Measurements from ENCODE around the gene ANKH.

Gene ANKH

DNA sequence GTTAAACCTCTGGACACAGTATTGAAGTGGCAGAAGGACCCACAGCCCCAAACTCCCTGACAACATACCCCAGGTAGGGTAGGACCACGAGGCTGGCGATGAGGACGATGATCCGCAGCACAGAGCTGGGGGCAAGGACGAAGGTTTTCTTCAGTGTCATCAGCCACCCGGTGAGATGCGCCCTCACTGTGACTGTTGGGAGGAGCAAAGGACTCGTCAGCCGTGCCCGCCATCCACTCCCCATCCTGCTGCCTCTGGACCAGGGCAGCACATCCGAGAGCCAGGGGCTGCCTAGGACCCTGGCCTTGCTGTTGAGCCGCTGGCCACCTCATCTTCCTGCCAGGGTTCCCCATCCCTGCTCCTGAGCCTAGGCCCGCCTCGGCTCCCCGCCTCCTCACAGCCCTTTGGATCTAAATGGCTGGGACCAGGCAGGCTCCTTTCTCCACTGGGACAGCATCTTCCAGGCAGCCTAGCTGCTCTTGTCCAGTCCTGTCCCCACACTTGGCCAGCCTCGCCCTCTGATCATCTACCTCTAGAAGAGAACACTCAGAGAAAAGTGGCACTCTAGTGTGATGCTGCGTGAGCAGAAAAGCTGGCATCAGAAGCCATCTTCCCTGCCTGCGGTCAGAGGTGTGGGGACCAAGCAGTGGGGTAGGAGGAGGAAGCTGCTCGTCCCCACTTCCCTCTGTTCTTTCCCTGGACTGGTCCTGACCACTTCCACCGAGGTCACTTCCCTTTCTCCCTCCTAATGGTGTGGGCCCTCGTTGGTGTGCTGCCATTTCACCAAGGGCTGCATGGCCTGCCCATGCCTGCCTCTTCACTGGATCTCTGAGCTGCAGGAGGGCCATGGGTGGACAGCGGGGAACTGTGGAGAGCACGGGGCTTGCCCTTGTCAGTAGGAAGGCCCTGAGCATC lies 157.8 kb downstream of the ANKH start:
- no peak for DNase-seq (ENCODE audit: low read depth)

DNA sequence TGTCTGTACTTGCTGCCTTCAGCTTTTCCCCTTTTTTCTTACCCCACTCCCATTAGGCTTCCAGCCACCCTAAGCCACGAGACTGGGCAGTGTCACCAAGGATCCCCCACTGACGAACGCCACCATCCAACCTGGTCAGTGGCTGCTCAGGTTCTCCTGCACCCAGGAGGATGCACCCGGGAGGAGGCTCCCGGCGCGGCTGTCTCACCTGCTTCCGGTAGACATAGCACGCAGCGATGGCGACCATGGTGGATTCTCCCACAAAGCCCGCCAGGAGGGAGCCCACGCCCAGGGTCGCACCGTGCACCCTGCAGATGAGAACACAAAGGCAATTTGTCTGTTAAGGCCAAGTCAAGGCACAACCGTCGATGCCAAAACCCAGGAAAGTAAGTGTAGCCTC lies 158.9 kb downstream of the ANKH start:
- no peak for DNase-seq (ENCODE audit: low read depth)

DNA sequence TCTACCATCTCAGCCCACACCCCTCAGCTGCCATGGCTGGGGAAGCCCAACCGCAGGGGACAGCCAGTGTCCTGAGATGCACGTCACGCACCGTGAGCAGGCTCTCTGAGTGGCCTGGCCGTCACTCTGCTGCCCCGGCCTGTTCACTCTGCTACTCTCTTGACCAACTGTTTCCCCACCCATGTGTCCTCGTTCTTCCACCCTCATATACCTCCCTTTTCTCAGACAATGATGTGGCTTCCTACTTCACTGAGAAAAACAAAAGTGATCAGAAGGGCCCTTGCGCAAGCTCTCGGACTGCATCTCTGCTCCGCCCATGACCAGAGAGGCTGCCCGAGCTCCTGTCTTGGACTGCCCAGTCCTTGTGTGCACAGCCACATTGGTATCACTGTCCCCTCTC lies 159.4 kb downstream of the ANKH start:
- DNase-seq (ENCODE audit: low read depth) = no peak

DNA sequence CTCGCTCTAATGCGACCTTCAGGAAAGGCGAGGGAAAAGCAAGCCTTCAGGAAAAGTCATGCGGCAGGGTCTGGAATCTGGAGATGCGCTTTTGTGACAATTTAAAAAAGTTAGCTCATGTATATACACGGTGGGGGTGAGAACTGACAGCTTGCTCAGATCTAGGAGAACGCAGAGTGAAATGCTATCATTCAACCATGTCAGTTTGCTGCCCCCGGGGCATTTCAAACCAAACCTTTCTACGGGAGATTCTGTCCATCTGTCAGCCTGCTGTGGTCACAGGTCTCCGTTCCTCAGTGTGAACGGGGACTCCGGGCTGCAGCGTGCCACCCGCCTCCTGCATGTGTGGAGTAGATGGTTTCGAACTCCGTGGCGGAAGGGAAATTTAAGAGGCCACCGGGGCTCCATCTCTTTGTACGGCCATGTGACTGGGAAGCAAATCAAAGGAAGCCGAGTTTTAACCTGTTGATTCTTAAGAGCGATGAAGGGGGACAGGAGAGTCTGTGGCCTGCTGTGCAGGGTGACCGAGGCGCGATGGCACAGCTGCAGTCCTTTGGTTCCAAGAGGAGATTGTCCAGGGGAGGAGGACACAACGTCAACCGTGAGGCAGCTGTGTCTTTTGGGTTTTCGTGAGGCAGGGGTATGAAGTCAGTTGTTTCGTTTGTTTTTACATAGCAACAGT lies 161.1 kb downstream of the ANKH start:
- DNase-seq (ENCODE audit: low read depth) = no peak

DNA sequence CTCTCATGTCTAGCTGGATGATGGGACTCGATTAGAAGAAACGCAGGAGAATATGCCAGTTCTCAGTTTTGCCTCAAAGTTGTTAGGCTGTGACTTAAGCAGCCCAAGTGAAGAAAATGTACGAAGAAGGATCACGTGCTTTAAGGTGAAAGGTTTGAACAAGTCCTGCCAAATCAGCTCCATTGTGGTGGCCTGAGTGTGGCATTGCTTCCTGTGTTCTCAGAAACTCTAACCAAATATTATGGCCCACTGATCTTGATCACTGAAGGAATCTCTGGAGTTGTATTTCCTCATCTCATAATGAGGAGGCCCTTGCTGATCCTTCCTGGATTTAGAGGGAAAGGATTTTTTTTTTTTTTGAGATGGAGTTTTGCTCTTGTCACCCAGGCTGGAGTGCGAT lies 163.0 kb downstream of the ANKH start:
- no peak for DNase-seq (ENCODE audit: low read depth)

DNA sequence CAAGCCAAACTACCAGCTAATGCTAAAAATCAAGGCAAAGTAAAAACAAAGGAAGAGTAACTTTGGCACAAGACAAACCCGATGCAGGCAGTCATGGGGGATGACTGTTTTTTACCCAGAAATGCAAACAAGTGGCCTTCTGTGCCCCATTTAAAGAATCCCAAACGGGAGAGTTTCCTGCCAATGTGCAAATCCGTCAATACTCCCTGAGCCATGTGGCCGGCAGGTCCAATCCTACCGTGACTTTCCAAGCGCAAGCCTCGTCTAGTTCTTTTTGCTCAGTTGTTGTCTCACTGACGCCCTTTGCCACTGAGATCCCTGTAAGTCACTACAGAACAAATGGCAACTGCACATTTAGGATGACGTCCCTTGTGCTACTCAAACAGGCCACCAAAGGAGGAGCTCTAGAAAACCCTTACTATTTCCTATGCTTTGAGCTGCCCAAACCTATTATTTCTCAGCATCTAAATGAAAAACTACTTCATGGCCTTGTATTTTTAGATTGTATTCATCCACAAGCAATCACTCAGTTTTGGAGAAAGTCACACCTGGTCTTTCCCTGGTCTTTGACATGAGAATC lies 163.7 kb downstream of the ANKH start:
- DNase-seq (ENCODE audit: low read depth) = no peak

DNA sequence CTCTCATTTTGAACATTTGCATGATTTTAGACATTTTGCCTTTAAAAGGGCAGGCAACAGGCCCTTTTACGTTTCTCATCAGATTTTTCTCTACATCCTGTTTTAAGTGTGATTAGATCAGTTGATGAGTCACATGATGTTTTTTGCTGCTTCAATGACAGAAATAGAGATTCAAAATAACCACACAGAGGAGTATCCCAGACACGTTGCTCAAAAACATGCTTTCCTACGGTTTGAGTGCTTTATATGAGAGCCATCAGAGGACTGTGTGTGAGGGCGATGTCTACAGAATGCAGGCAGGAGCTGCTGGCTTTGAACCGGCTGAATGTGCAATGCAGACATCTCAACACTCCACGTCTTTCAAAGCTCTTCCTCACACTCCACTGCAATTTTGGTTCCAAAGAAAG lies 165.0 kb downstream of the ANKH start:
- DNase-seq (ENCODE audit: low read depth) = peak; percentile 47

DNA sequence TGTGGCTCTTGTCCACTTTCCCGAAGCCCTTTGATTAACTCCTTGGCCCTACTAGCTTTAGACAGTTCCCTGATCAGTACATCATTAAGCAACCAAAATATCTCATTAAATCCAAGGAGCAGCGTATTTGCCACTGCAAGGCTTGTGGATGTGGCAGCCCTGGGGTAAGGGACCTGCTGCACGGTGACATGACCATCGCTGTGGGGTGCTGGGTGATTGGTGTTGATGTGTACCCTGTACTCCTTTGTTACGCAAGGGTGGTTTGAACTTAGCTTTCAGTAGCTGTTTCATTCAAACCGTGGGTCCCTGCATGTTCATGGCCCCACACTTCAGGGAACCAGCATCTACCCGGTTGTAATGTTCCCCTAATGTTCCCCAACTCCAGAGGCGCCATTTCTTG lies 166.0 kb downstream of the ANKH start:
- no peak for DNase-seq (ENCODE audit: low read depth)

DNA sequence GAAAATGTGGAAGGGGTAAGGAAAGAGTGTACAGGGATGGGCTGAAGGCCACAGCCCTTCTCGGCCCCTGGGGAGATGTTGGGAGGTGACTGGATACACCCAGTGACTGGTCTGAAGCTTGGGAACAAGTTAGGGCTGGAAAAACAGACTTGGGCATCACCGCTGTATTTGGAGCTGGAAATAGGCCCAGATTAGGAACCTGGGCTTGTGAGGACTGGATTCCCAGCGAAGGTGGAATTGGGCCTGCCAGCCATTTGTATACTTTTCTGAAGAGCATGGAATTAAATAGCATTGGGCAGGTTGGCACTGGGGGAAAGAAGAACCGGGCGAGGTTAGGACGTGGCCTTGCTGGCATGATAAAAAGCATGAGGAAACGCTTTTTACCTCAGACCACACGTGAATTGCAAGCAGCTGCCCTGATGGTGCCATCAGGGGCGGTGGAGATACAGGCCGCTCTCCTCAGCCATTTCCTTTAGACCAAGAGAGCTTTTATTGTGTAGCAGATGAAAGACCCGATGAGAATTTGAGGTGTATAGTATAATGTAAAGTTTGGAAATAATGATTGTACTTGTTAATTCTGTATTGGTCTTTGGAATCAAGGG lies 169.2 kb downstream of the ANKH start:
- DNase-seq (ENCODE audit: low read depth) = no peak

DNA sequence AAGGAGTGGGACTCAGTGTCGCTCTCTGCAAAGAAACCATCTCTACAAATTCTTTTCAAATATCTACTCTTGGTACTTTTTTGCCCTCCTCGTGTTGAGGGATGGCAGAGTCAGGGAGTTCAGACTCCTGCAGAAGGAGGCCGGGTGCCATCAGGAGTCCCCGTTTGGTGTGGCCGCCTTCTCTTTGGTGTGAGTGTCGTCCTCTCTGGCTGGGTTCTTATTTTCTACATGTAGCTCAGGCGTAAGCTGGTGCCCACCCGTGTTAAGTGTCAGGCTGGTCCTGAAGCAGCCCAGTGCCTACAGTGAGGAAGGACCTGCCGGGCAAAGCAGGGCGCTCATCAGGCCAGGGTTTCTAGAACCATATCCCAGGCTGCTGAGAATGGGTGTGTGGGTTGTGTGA lies 170.0 kb downstream of the ANKH start:
- DNase-seq (ENCODE audit: low read depth) = no peak

DNA sequence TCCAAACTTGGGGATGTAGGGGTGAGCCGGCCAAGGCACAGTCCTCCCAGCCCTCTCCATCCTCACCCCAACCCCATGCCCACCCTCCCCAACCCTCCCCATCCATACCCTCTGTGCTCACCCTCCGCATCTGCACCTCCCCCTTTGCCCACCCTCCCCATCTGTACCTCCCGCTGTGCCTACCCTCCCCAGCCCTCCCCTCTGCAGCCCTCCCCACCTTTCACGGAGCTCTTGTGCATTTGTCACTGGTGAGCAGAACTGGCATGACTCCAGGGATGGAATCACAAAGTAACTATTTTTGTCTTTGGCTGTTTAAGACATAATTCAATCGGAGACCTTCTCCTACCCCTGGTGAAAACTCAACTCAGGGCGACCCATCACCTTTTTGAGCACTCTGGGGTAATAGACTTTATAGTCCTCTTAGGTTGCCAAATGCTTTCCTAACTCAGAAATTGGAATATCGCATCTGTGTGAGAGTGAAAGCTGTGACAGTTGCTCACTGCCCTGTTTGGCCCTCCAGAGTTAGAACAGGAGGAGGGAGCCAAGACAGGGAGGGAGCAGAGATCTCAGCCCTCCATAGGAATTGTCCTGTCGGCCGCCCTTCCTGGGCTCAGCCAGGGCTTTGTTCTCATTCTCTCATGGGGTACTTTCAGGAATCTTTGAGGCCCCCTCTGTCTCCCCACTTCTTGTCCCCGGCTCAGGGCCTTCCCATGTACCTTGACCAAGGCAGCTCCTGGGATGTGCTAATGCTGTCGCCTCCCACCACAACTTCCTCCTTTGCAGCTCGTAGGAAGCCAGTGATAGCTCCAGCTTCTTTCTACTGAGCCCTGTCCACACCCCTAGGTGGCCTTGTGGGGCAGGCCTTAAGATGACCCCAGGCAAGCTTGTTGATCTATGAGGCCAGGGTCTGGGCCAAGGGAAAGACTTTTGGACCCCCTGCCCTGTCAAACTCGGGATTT lies 170.8 kb downstream of the ANKH start:
- DNase-seq (ENCODE audit: low read depth) = no peak

DNA sequence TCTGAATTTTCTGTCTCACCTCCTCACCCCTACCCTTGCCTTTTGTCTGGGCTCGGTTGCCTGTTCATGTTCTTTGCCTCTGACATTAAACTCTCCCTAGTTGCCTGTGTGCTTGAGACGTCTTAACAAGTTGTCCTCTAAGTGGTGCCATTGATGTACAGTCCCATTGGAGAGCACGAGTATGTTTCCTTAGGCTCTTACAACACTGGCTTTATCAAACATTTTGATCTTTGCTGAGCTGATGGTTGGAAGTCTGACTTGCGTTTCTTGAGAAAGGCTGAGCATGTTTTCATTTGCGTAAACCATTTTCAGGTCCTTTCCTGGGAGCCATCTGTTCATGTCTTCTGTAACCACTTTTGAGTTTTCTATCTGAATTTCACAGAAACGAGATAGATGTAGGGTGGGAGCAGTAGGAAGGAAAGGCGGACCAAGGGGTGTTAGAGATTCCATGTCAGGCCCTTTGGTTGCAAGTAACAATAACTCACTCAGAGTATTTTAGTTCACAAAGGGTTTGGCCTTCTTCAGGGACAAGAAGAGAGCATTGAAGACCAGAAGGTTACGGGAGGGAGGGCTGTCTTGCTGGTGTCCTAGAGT lies 171.7 kb downstream of the ANKH start:
- no peak for DNase-seq (ENCODE audit: low read depth)

DNA sequence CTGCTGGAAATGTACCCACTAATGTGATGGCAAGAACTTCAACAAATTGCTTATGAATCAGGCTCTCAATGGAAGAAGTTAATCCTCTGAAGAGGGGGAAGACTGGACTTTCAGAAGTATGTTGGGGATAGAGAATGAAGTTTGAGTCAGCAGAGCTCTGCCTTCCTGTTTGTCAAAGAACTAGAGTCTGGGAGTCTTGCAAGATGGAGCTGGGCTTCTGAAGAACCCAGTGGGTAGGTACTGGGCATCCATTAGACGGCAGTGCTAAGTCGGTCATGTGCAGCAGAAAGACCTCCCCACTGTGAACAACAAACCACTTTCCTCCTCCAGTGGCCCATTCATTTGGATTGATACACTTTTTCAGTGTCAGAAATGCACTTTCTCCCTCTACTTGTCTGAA lies 172.4 kb downstream of the ANKH start:
- no peak for DNase-seq (ENCODE audit: low read depth)

DNA sequence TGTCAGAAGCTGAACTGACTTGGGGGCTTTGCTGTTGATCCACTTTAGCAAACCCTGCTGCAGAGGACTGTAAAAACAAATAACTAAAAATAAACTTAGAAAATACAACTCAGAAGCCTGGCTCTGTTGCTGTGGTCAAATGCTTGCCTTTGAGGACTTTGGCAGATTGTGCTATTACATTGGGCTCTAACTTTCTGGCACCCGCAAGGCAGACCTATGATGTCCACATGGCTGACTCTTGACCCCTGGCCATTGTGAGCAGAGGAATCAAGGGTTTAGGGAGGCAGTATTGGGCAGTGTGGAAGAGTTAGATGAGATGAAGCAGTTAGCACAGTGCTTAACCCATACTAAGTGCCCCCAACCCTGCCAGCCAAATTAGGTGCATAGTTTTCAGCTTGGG lies 173.1 kb downstream of the ANKH start:
- DNase-seq (ENCODE audit: low read depth) = no peak

DNA sequence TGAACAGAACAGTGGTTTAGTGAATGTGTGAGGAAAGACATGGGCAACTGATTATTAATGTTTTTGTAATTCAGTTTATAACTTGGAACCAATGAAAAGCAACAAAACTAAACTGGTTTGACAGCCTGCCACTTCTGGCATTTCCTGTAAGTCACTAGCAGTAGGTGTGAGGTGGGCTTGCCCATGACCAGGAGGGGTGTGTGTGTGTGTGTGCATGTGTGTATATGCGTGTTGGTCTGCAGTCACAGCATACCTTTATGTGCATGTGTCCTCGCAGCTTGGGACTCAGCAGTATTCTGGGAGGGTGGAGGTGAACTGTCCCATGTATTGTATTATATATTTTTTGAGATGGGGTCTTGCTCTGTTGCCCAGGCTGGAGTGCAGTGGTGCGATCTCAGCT lies 174.7 kb downstream of the ANKH start:
- no peak for DNase-seq (ENCODE audit: low read depth)

DNA sequence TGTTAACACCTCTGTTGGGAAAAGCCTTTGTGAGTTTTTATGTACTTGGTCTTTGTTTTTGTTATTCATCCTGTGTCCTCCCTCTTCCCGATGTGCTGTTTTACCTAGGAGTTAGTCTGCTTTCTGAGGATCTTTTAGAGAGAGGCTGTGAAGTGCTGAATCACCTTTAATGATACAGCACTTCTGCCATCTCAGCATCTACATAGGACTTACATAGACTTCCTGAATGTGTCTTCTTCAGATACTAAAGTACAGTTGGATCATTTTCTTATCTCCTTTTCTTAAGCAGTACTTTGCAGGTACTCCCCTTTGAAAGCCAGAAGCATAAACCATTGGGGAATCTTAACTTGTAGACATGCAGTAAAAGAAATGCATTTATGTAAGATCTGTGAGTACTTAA lies 175.5 kb downstream of the ANKH start:
- no peak for DNase-seq (ENCODE audit: low read depth)

DNA sequence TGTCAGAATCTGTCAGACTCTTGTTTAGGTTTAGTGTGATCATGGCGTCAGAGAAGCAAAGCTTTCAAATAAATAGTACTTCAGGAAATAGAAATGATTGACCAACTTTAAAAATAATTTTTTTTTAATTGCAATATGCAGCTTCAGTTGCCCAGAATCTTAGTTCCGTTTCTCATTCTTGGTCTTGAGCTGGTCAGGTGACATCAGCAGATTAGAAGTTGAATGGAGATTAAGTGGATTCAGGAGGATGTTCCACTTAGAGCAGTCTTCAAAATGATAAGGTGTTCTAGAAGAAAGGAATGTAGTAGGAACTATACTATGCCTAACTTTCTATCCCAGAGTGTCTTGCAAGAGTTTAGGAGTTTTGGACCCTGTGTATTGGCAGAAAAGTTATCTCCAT lies 176.4 kb downstream of the ANKH start:
- no peak for DNase-seq (ENCODE audit: low read depth)

DNA sequence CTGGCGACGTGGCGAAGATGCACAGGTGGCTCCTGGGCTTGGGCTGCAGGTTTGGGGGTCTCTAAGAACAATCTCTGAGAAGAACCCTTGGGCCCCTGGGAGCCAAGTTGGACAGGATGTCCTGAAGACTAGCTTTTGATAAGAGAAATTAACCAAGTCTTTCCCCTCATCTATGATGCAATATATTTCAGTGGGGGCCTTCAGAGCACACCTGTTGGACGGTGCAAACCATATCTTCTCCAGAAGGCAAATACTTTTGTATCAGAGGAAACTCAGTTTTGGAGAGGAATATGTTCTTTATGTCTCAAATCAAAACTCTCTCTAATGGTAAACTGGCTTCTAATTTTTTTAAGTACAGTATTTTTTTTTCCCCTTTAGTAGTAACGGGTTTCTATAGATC lies 178.5 kb downstream of the ANKH start:
- no peak for DNase-seq (ENCODE audit: low read depth)

DNA sequence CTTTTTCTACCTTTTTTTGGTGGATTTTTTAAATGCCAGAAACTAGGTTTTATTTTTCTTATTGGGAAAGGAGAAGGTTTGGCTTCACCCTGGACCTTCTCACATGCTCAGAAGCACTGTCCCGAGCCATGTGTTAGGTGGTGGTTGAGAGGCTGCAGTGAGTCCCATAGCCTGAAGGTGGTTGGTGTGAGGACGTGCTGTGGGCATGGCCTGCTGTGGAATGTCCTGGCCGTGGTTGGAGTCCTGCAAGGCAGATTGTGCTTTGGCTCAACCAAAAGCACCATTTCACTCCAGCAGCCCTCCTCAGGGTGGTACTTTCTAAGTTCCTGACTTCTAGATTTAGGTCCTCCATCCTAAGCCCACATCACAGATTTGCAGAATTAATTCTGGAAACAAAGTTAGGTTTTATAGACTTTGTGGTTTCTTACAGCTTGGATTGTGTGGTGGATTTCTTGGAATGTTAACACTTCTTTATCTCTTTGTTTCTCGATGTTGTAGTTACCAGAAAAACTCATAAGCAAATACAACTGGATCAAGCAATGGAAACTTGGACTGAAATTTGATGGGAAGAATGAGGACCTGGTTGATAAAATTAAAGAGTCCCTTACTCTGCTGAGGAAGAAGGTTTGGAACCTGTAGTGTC lies 184.4 kb downstream of the ANKH start:
- DNase-seq (ENCODE audit: low read depth) = no peak

DNA sequence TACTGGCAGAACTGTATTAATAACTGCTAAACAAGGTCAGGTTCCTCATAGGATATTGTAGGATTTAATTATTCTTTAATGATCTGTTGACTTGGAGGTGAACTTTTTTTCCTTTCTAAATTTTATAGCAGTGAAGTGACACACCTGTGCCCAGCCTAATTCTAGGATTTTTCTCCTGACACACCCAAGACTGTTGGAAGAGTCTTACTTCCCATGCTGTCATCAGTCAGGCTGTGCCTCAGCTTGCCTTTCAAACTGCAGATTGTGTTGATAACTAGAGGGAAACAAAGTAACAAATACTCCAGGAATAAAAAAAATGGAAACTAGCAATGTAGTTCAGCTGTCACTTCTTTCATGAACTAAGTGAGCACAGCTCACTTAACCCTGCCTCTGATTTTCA lies 185.1 kb downstream of the ANKH start:
- DNase-seq (ENCODE audit: low read depth) = no peak

DNA sequence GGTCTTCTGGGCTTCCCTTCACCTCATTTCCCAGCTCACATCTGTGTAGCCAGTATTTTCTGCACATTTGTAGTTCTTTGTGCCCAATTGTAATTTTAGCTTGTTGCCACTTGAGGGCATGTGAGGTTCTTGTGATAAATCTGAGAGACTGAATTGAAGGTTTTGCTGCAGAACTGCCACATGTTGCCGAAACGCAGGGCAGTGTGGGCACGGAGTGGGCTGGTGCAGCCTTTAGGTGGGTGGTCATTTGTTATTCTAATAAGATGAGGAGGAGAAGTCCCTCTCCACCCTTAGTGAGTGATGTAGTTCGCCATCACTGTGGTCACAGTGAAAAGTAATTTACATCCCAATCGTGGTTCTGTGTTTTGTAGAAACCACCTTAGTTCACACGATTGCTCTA lies 185.8 kb downstream of the ANKH start:
- DNase-seq (ENCODE audit: low read depth) = peak; percentile 49

Data from stromal cell of bone marrow (primary cell).